Natural killer cell (primary cell): ENCODE results near the gene ADAMTS17. TPM values are rescaled to one million over a fixed set of nuclear protein-coding genes. Genes with fewer than 3 reads are reported as not detected.

Experiments
- ATAC-seq, 3 donors: fragments of 150-1000 bp in 2 of 3; fragments of 200-7000 bp in 1 of 3; cut with Tn5 transposase; 1 replicate in 1 of 3; 2 replicates in 2 of 3; pipeline ENCODE4 v1.10.0; 2021; ENCODE audit warnings: mild to moderate bottlenecking in 2 of 3, moderate library complexity in 2 of 3
- DNase-seq, 2 donors: peaks; one replicate each; pipeline versions ENCODE4 v3.0.0 to v3.0.0-alpha.2; 2013 to 2021; ENCODE audit warnings: mixed read lengths in 1 of 2
- H3K27ac ChIP-seq: one replicate; pipeline ENCODE4 v1.5.1; 2013; ENCODE audit warnings: mild to moderate bottlenecking, low read length
- H3K27me3 ChIP-seq: one replicate; pipeline ENCODE4 v1.6.1; 2013; ENCODE audit warnings: low read length; ENCODE audit not compliant: control insufficient read depth, insufficient read depth
- H3K36me3 ChIP-seq: one replicate; pipeline ENCODE4 v1.6.1; 2013; ENCODE audit warnings: low read length; ENCODE audit not compliant: control insufficient read depth, insufficient read depth
- H3K4me1 ChIP-seq: one replicate; pipeline ENCODE4 v1.6.1; 2013; ENCODE audit warnings: low read length; ENCODE audit not compliant: control insufficient read depth, insufficient read depth
- H3K4me3 ChIP-seq: one replicate; pipeline ENCODE4 v1.5.1; 2013; ENCODE audit warnings: low read length
- H3K9me3 ChIP-seq: one replicate; pipeline ENCODE4 v1.6.1; 2013; ENCODE audit warnings: low read length; ENCODE audit not compliant: control insufficient read depth, insufficient read depth
- H3K27ac Mint-ChIP-seq, 2 donors: one replicate each; pipeline ENCODE4 v1.8.0; 2022; ENCODE audit warnings: mild to moderate bottlenecking in 2 of 2, mixed read lengths in 2 of 2, moderate library complexity in 1 of 2
- H3K27me3 Mint-ChIP-seq, 2 donors: one replicate each; pipeline ENCODE4 v1.8.0; 2022; ENCODE audit warnings: low read depth in 2 of 2, mixed read lengths in 2 of 2
- H3K36me3 Mint-ChIP-seq: one replicate; pipeline ENCODE4 v1.8.0; 2022; ENCODE audit warnings: mixed read lengths
- H3K4me1 Mint-ChIP-seq, 2 donors: one replicate each; pipeline ENCODE4 v1.8.0; 2022; ENCODE audit warnings: mixed read lengths in 2 of 2
- H3K4me3 Mint-ChIP-seq: one replicate; pipeline ENCODE4 v1.8.0; 2022; ENCODE audit warnings: mild to moderate bottlenecking, moderate library complexity, mixed read lengths
- H3K9me3 Mint-ChIP-seq, 2 donors: one replicate each; pipeline ENCODE4 v1.8.0; 2022; ENCODE audit warnings: mixed read lengths in 2 of 2
- CTCF ChIP-seq: fragments of 200-600 bp; IDR thresholded peaks from one replicate; pipeline ENCODE4 v1.8.0; 2022; ENCODE audit warnings: antibody characterized with exemption
- WGBS: methylation state at CpG from one replicate; pipeline ENCODE4 v1.1.7; 2013; ENCODE audit warnings: missing lambda C conversion rate; ENCODE audit not compliant: insufficient coverage; 5-methylcytosine and 5-hydroxymethylcytosine counted together
- intact Hi-C: fragments of 100-400 bp; cut with micrococcal nuclease; formaldehyde crosslinking; loops from one replicate; pipeline ENCODE4 v1.14.2; 2022
- total RNA-seq, 4 donors: library from RNA; stranded (reverse); fragments of 120-200 nt in 1 of 4; gene quantifications; one replicate each; pipeline versions ENCODE4 v1.2.3 to v1.2.4, GENCODE V29; 2013 to 2022

ADAMTS17 gene
- total RNA-seq, 3 donors from 2014 or later (not counting 1 experiment from before 2014, with no cell fraction given), result 4.8 to 9.5 (median 5.3) TPM

- H3K9me3 ChIP-seq, result no peaks in the 10 kb centered on the region
- intact Hi-C loops, result no loop called here
Observed at GRCh38 chr15:99976000-99976399, 365.8 kb downstream of the ADAMTS17 start.

GRCh38 chr15:99974246-99974645 lies 367.5 kb downstream of the ADAMTS17 start:
- Histone ChIP-seq H3K36me3 (no peaks in the 10 kb centered on the region), H3K9me3 (no peaks in the 10 kb centered on the region), H3K4me3 (no peak overlapping the region), H3K27me3 (no peaks in the 10 kb centered on the region), H3K27ac (no peak overlapping the region), H3K4me1 (no peaks in the 10 kb centered on the region)
- no peaks in the 10 kb centered on the region for H3K4me1 Mint-ChIP-seq
- H3K36me3 Mint-ChIP-seq, result no peaks in the 10 kb centered on the region
- no peak overlapping the region for H3K27ac Mint-ChIP-seq
- ATAC-seq, result no peak
- no peak for TF ChIP-seq CTCF
- WGBS, result 89% methylated on average over 17 of the region's 17 CpGs
- peaks cover 0 to 4% of the 10 kb centered on the region in 2 donors for H3K27me3 Mint-ChIP-seq
- no peak overlapping the region for H3K4me3 Mint-ChIP-seq
- no peak for DNase-seq
- intact Hi-C loops, result no loop called here
- H3K9me3 Mint-ChIP-seq, result no peaks in the 10 kb centered on the region

More at GRCh38 chr15:99976000-99976399, 365.8 kb downstream of the ADAMTS17 start:
- no peaks in the 10 kb centered on the region for H3K36me3 ChIP-seq
- Mint-ChIP-seq H3K27me3 (peaks cover 2 to 5% of the 10 kb centered on the region in 2 donors), H3K27ac (no peak overlapping the region), H3K4me3 (no peak overlapping the region), H3K36me3 (no peaks in the 10 kb centered on the region), H3K4me1 (no peaks in the 10 kb centered on the region), H3K9me3 (no peaks in the 10 kb centered on the region)
- no peaks in the 10 kb centered on the region for H3K4me1 ChIP-seq
- H3K4me3 ChIP-seq, result no peak overlapping the region
- no peak overlapping the region for H3K27ac ChIP-seq
- 86% methylated on average over 16 of the region's 16 CpGs for WGBS
- DNase-seq, result no peak
- H3K27me3 ChIP-seq, result no peaks in the 10 kb centered on the region
- TF ChIP-seq CTCF, result no peak
- ATAC-seq, result no peak

GRCh38 chr15:99973351-99973750 lies 368.4 kb downstream of the ADAMTS17 start:
- no peaks in the 10 kb centered on the region for H3K4me1 ChIP-seq
- DNase-seq (no peak), ATAC-seq (no peak)
- no peak overlapping the region for H3K27ac Mint-ChIP-seq
- no peaks in the 10 kb centered on the region for H3K9me3 Mint-ChIP-seq
- H3K4me3 Mint-ChIP-seq, result no peak overlapping the region
- no peaks in the 10 kb centered on the region for H3K4me1 Mint-ChIP-seq
- peaks cover 0 to 5% of the 10 kb centered on the region in 2 donors for H3K27me3 Mint-ChIP-seq
- no peak overlapping the region for H3K4me3 ChIP-seq
- H3K36me3 ChIP-seq, result no peaks in the 10 kb centered on the region
- TF ChIP-seq CTCF, result no peak
- WGBS, result 93% methylated on average over 11 of the region's 11 CpGs
- intact Hi-C loops, result no loop called here
- no peaks in the 10 kb centered on the region for H3K27me3 ChIP-seq
- H3K27ac ChIP-seq, result no peak overlapping the region
- H3K36me3 Mint-ChIP-seq, result no peaks in the 10 kb centered on the region
- no peaks in the 10 kb centered on the region for H3K9me3 ChIP-seq

- 77% methylated on average over 9 of the region's 9 CpGs for WGBS
- no peaks in the 10 kb centered on the region for H3K4me1 Mint-ChIP-seq
Observed at GRCh38 chr15:99970891-99971430, 370.8 kb downstream of the ADAMTS17 start.

More at GRCh38 chr15:99970891-99971430, 370.8 kb downstream of the ADAMTS17 start:
- Histone ChIP-seq H3K27me3 (no peaks in the 10 kb centered on the region), H3K4me1 (no peaks in the 10 kb centered on the region), H3K36me3 (no peaks in the 10 kb centered on the region), H3K4me3 (no peak overlapping the region), H3K9me3 (no peaks in the 10 kb centered on the region), H3K27ac (no peak overlapping the region)
- no peaks in the 10 kb centered on the region for H3K9me3 Mint-ChIP-seq
- intact Hi-C loops, result no loop called here
- ATAC-seq, result no peak
- TF ChIP-seq CTCF, result no peak
- no peak overlapping the region for H3K4me3 Mint-ChIP-seq
- peaks cover 0 to 5% of the 10 kb centered on the region in 2 donors for H3K27me3 Mint-ChIP-seq
- H3K27ac Mint-ChIP-seq, result no peak overlapping the region
- DNase-seq, result no peak
- H3K36me3 Mint-ChIP-seq, result no peaks in the 10 kb centered on the region
